ENCODE measurements around the gene ARID5A. TPM values are rescaled to one million over a fixed set of nuclear protein-coding genes. Genes with fewer than 3 reads are reported as not detected.

Gene ARID5A
- total and polyA plus RNA-seq, 2 of the 13 experiments (the other 11 are each of a cell fraction or from before 2014, with no cell fraction given): 6.0 to 9.5 TPM

GRCh38 chr2:96601382-96602292, 65.1 kb downstream of the ARID5A start (continued):
- peak; percentile 95 for TF ChIP-seq ZNF605 (CRISPR knock-in tag; IDR thresholded peaks at IDR 0.05)
- TF ChIP-seq PRPF4 (IDR thresholded peaks at IDR 0.05; ENCODE audit: low read depth, low read length, poor library complexity, severe bottlenecking): no peak
- peak; percentile 86 for TF ChIP-seq SKI (IDR thresholded peaks at IDR 0.05; ENCODE audit: partially characterized antibody)
- no peak for TF ChIP-seq ZIK1 (CRISPR knock-in tag; IDR thresholded peaks at IDR 0.05; ENCODE audit: borderline replicate concordance, low read depth)
- TF ChIP-seq PATZ1 (CRISPR knock-in tag; IDR thresholded peaks at IDR 0.05): peak; percentile 87
- peak; percentile 40; the same call in 1 of the 2 replicates for TF ChIP-seq SRF (IDR thresholded peaks at IDR 0.05; ENCODE audit: low read depth, low read length)
- TF ChIP-seq HDAC2 (CRISPR knock-in tag; IDR thresholded peaks at IDR 0.05): peak; percentile 97
- peak; percentile 92 for TF ChIP-seq PHF21A (CRISPR knock-in tag; IDR thresholded peaks at IDR 0.05)
- TF ChIP-seq KAT8 (CRISPR knock-in tag; IDR thresholded peaks at IDR 0.05): peak; percentile 53; the same call in 1 of the 2 replicates
- peak; percentile 99 for TF ChIP-seq HNF4G (IDR thresholded peaks at IDR 0.05; ENCODE audit: borderline replicate concordance, low read depth, low read length)
- peak; percentile 97 for TF ChIP-seq HNF4G (CRISPR knock-in tag; IDR thresholded peaks at IDR 0.05; ENCODE audit: borderline replicate concordance, low read depth)
- TF ChIP-seq PPARG (CRISPR knock-in tag; conservative IDR thresholded peaks at IDR 0.05): peak; percentile 89
- TF ChIP-seq ZBTB10 (CRISPR knock-in tag; IDR thresholded peaks at IDR 0.05; ENCODE audit: borderline replicate concordance): no peak
- TF ChIP-seq GMEB2 (CRISPR knock-in tag; IDR thresholded peaks at IDR 0.05; ENCODE audit: low read depth): no peak
- no peak for TF ChIP-seq ZNF547 (CRISPR knock-in tag; IDR thresholded peaks at IDR 0.05)
- no peak for TF ChIP-seq CSRNP2 (CRISPR knock-in tag; conservative IDR thresholded peaks at IDR 0.05; ENCODE audit: low read depth)
- TF ChIP-seq TEAD2 (CRISPR knock-in tag; IDR thresholded peaks at IDR 0.05): no peak
- TF ChIP-seq ZNF75D (CRISPR knock-in tag; IDR thresholded peaks at IDR 0.05; ENCODE audit: borderline replicate concordance): no peak
- peak; percentile 92; the same call in 1 of the 2 replicates for TF ChIP-seq RCOR2 (CRISPR knock-in tag; IDR thresholded peaks at IDR 0.05)
